RWPE2 (cell line): ENCODE results near the gene PLEKHG4B.
"Not testable (repeated sequence)": the region's sequence is repeated elsewhere in the genome, so short reads cannot be mapped to it uniquely, and the experiment has no call there.

Source experiments
- ATAC-seq: fragments of 200-7000 bp; cut with Tn5 transposase; 3 replicates; pipeline ENCODE4 v1.9.1; 2021; ENCODE audit warnings: low read depth
- DNase-seq: peaks from one replicate; pipeline ENCODE4 v3.0.0-alpha.2; 2020; ENCODE audit warnings: low spot score
- H3K27ac ChIP-seq: fragments of 450-650 bp; 2 replicates; pipeline ENCODE4 v1.5.1; 2017; ENCODE audit warnings: mild to moderate bottlenecking; ENCODE audit not compliant: poor library complexity, severe bottlenecking
- H3K27me3 ChIP-seq: fragments of 250-450 bp; sonication (Bioruptor Pico); 2 replicates; pipeline ENCODE4 v1.5.1; 2021; ENCODE audit warnings: mild to moderate bottlenecking, moderate library complexity; ENCODE audit not compliant: insufficient read depth, poor library complexity, severe bottlenecking
- H3K36me3 ChIP-seq: fragments of 250-450 bp; sonication (Bioruptor Pico); 2 replicates; pipeline ENCODE4 v1.5.1; 2020; ENCODE audit warnings: low read depth, mild to moderate bottlenecking, moderate library complexity
- H3K4me1 ChIP-seq: fragments of 250-450 bp; sonication (Bioruptor Pico); 2 replicates; pipeline ENCODE4 v1.5.1; 2021; ENCODE audit warnings: mild to moderate bottlenecking, moderate library complexity; ENCODE audit not compliant: insufficient read depth, poor library complexity, severe bottlenecking
- H3K4me3 ChIP-seq: fragments of 250-450 bp; sonication (Bioruptor Pico); 2 replicates; pipeline ENCODE4 v1.5.1; 2021; ENCODE audit warnings: mild to moderate bottlenecking, moderate library complexity; ENCODE audit not compliant: severe bottlenecking
- H3K9me3 ChIP-seq: fragments of 250-450 bp; sonication (Bioruptor Pico); 2 replicates; pipeline ENCODE4 v1.5.1; 2021; ENCODE audit warnings: mild to moderate bottlenecking, moderate library complexity; ENCODE audit not compliant: severe bottlenecking
- TF ChIP-seq, protein P1 (sequence below): fragments of 450-650 bp; IDR thresholded peaks from one replicate; pipeline ENCODE4 v1.5.1; 2017; ENCODE audit warnings: mild to moderate bottlenecking, moderate library complexity; ENCODE audit not compliant: poor library complexity, severe bottlenecking

Gene PLEKHG4B

DNA sequence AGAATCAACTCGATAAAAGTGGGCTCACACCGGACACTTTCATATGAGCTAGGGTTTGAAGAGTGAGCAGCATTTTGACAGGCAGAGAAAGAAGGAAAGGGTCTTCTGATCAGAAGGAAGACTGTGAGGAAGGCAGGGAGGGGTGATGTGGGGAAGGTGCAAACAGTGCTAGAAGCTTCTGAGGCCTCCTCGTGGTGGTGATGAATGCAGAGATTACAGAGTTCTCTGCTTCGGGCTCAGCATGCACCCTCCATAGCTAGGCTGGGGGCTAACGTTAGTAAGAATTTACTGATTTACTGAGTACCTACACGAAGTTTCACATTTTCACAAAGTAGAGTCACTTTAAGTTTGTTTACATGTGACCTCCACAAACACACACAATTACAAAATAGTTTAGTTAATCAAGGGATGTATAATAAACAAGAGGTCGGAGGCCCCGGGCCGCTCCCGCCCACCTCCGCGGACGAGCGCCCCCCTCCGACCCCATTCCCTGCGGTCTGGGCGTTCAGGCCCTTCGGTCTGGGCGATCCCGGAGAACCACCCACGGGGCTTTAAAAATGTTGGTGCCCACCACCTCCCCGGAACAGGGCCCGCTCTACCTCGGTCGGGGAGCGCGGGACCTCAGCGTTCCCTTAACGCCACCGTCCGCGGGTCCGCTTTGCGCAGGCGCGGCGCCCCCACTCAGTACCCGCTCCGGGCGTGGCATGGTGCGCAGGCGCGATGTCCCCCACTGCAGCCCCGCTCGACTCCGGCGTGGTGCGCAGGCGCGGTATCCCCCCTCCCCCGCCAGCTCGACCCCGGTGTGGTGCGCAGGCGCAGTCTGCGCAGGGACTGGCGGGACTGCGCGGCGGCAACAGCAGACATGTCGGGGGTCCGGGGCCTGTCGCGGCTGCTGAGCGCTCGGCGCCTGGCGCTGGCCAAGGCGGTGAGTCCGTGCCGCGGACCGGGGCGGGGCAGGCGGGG, 125.8 kb downstream of the PLEKHG4B start, which contains the start of the genes CCDC127 and SDHA:
Gene CCDC127 (minus strand): TSS at position 660 of the 963 bp plus-strand sequence. CDS start 1,304 bp downstream, outside the sequence.
Gene SDHA (plus strand): TSS at position 827 of the 963 bp plus-strand sequence. CDS start 36 bp downstream, at position 863.
- Histone ChIP-seq H3K27ac (peak within 1 kb of the TSS; percentile 73), H3K4me3 (peak within 1 kb of the TSS; percentile 75), H3K36me3 (peaks cover 23% of the 10 kb centered on the region), H3K4me1 (peaks cover 30% of the 10 kb centered on the region)
- peak; percentile 73 for ATAC-seq
- not testable (repeated sequence) for H3K9me3 ChIP-seq, H3K27me3 ChIP-seq
- peak; percentile 96 for DNase-seq
- TF ChIP-seq, protein P1, sequence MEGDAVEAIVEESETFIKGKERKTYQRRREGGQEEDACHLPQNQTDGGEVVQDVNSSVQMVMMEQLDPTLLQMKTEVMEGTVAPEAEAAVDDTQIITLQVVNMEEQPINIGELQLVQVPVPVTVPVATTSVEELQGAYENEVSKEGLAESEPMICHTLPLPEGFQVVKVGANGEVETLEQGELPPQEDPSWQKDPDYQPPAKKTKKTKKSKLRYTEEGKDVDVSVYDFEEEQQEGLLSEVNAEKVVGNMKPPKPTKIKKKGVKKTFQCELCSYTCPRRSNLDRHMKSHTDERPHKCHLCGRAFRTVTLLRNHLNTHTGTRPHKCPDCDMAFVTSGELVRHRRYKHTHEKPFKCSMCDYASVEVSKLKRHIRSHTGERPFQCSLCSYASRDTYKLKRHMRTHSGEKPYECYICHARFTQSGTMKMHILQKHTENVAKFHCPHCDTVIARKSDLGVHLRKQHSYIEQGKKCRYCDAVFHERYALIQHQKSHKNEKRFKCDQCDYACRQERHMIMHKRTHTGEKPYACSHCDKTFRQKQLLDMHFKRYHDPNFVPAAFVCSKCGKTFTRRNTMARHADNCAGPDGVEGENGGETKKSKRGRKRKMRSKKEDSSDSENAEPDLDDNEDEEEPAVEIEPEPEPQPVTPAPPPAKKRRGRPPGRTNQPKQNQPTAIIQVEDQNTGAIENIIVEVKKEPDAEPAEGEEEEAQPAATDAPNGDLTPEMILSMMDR = peak; percentile 69

DNA sequence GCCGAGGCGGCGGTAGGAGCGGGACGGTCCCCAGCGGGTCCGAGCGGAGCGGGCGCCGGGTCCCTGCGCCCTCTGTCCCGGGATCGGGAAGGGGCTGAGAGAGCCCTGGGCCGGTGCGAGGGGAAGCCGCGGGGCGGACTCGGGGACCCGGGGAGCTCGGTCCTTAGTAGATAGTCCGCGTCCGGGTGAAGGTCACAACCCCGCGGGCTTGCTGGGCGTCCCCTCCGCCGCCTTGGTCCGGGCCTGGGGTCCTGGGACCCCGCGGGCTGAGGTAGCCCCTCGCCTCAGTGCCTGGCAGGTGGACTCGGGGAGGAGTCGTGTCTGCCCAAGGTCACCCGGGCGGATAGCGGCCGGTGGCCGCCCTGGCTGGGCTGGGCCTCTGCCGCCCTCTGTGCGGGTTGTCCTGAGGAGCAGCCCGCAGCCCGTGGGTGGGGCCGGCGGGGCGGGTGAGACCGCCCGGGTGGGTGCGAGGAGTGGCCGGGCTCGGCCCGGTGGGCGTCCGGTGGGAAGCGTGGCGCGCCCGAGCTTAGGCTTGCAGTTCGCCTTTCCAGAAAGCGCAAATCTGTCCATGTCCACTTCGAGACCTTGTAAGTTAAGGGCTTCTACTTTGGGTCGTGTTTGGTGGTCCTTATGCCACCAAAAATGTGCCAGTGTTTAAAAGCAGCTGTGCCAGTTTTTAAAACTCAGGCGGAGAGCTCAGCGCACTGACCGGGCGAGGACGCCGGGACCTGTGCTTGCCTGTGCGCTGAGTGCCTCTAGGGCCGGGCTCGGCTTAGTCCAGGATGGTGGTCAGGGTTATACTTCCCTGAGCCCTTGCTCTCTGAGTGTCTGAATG, 126.7 kb downstream of the PLEKHG4B start:
- DNase-seq = no peak
- H3K4me1 ChIP-seq = peaks cover 30% of the 10 kb centered on the region
- ATAC-seq = peak; percentile 68
- no peaks in the 10 kb centered on the region for H3K9me3 ChIP-seq
- peak overlapping the region; percentile 73 for H3K27ac ChIP-seq
- peaks cover 24% of the 10 kb centered on the region for H3K36me3 ChIP-seq
- no peaks in the 10 kb centered on the region for H3K27me3 ChIP-seq
- TF ChIP-seq, protein P1 = no peak
- peak overlapping the region; percentile 75 for H3K4me3 ChIP-seq

DNA sequence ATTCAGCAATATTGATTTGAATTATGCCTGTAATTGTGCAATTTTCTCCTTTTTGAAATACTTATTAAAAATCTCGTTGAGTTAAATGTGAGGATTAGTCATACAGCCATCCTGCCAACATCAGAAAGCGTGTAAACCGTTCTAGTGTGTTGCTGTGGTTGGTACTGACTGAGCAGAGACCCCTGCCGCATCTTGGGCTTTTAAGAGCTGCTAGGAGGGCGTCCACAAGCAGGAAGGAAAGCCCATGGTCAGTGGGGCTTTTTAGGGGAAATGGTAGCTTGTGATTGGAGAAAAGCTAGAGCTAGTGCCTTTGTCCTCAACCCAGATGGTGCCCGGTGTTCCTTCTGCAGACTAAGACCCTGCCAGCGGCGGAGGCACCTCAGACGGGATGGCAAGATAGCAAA, 127.5 kb downstream of the PLEKHG4B start:
- TF ChIP-seq, protein P1 = no peak
- H3K4me1 ChIP-seq = peaks cover 30% of the 10 kb centered on the region
- H3K27ac ChIP-seq = peak overlapping the region; percentile 73
- no peaks in the 10 kb centered on the region for H3K27me3 ChIP-seq
- no peaks in the 10 kb centered on the region for H3K9me3 ChIP-seq
- peak overlapping the region; percentile 75 for H3K4me3 ChIP-seq
- DNase-seq (no peak), ATAC-seq (peak; percentile 28; the same call in 1 of the 3 replicates)
- peaks cover 27% of the 10 kb centered on the region for H3K36me3 ChIP-seq

DNA sequence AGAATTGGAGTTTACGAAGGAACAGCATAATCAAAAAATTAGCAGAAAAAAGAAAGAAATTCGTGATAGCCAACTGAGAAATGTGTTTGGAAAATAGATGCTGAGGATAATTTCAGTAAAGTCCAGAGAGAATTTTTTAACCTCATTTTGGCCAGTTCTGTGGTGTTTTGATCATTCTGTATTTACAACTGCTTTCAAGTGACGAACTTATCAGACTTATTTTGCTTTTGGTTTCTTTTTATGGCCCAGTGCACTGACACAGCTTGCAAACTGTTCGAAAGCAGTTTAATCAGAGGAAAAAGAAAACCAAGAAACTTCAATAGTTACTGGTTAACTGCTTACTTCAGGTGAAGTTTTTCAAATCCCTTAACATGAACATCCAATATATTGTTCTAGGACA, 128.0 kb downstream of the PLEKHG4B start:
- no peaks in the 10 kb centered on the region for H3K27me3 ChIP-seq
- peaks cover 32% of the 10 kb centered on the region for H3K36me3 ChIP-seq
- no peaks in the 10 kb centered on the region for H3K9me3 ChIP-seq
- peak overlapping the region; percentile 75 for H3K4me3 ChIP-seq
- H3K27ac ChIP-seq = peak overlapping the region; percentile 73
- TF ChIP-seq, protein P1 = no peak
- peaks cover 30% of the 10 kb centered on the region for H3K4me1 ChIP-seq
- no peak for DNase-seq
- no peak for ATAC-seq

DNA sequence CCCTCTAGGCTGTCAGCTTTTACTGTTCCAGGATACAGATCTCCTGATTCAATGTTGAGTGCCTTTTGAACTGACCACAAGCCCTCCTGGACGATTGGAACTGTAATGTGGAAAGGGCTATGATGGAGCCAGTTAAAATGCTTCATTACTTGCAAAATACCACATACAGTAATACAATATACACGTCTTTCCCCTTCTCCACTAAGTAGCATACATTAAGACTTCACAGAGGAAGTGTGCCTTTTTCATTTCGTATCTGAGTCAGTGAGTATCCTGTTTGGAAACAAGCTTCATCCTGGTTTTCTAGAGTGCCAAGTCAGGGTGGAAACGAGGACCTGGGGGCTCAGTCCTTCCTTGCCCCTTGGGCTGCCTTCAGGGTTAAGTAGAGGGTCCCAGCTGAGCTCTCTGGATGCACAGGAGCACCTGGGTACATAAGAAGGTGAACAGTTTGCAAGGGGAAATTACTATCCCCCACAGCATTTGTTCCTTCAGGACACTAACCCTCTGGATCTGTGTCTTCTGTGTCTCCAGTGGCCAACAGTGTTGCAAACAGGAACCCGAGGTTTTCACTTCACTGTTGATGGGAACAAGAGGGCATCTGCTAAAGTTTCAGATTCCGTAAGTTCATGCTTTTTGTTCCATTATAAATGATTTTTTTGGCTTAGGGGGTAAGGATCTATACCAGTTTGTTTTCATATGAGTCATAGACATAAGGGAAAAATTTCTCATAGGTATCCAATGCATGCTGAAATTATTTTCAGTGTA, 131.2 kb downstream of the PLEKHG4B start:
- Histone ChIP-seq H3K36me3 (peaks cover 60% of the 10 kb centered on the region), H3K27ac (peak overlapping the region; percentile 8), H3K4me1 (peaks cover 27% of the 10 kb centered on the region)
- DNase-seq, H3K27me3 ChIP-seq, ATAC-seq, H3K9me3 ChIP-seq, H3K4me3 ChIP-seq: not testable (repeated sequence)
